T-helper 17 cell (primary cell): ENCODE data around the gene POU4F3. TPM values are rescaled to one million over a fixed set of nuclear protein-coding genes. Genes with fewer than 3 reads are reported as not detected.

Experiments used
- ATAC-seq: fragments of 150-1000 bp; cut with Tn5 transposase; 2 replicates; pipeline ENCODE4 v1.10.0; 2021; ENCODE audit warnings: mild to moderate bottlenecking, moderate library complexity
- DNase-seq, 3 donors: peaks; one replicate each; pipeline versions ENCODE4 v3.0.0 to v3.0.0-alpha.2; 2020 to 2021
- H3K9me3 ChIP-seq: one replicate; pipeline ENCODE4 v1.7.0; 2013; ENCODE audit warnings: low read length, mild to moderate bottlenecking; ENCODE audit not compliant: control insufficient read depth, poor library complexity, severe bottlenecking
- H3K27ac Mint-ChIP-seq: one replicate; pipeline ENCODE4 v1.8.0; 2022; ENCODE audit warnings: mild to moderate bottlenecking, moderate library complexity, mixed read lengths
- H3K27me3 Mint-ChIP-seq: one replicate; pipeline ENCODE4 v1.8.0; 2022; ENCODE audit warnings: mixed read lengths
- H3K36me3 Mint-ChIP-seq: one replicate; pipeline ENCODE4 v1.8.0; 2022; ENCODE audit warnings: low read depth, mixed read lengths
- H3K4me1 Mint-ChIP-seq: one replicate; pipeline ENCODE4 v1.8.0; 2022; ENCODE audit warnings: mild to moderate bottlenecking, mixed read lengths
- H3K4me3 Mint-ChIP-seq: one replicate; pipeline ENCODE4 v1.8.0; 2022; ENCODE audit warnings: mild to moderate bottlenecking, moderate library complexity, mixed read lengths
- total RNA-seq, 4 donors: library from RNA in 2 of 4; stranded (reverse) in 2 of 4; gene quantifications; one replicate each; pipeline ENCODE4 v1.2.3 and lab custom pipeline; 2022 to 2026

Gene POU4F3
- total RNA-seq, 2 donors from 2014 or later, result not detected

DNA sequence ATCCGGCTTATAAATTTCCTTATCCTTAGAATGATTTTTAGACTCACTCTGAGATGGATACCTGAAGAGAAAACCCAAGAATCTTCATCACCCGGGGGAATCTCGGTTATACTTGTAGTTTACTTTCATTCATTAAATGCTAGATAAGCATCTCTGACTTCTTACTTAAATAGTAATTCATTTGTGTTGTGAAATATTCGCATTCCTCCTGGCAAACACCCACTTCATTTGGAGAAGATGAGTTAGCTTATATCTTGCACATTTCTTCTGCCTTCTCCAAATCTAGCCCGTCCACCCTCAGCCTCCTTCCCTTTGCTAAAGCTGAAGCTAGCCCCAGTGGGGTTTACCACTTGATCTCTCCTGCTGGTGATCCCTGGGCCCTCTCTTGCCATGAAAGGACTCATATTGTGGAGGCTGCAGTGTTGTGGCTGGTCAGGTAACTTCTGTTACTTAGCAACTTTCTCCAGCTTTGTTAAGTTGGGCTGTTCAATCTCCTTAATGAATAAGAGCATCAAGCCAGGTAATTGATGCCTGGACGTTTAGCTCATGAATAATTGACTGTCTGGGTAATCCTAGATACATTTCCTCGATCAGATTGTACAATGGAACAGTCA lies 11.3 kb upstream of the POU4F3 start:
- H3K27ac Mint-ChIP-seq, result no peak overlapping the region
- no peaks in the 10 kb centered on the region for H3K36me3 Mint-ChIP-seq
- no peaks in the 10 kb centered on the region for H3K4me1 Mint-ChIP-seq
- H3K27me3 Mint-ChIP-seq, result peaks cover 36% of the 10 kb centered on the region
- DNase-seq, result no peak
- H3K4me3 Mint-ChIP-seq, result no peak overlapping the region
- H3K9me3 ChIP-seq, result no peaks in the 10 kb centered on the region
- no peak for ATAC-seq

- H3K27ac Mint-ChIP-seq, result no peak overlapping the region
- no peak for DNase-seq
- no peaks in the 10 kb centered on the region for H3K36me3 Mint-ChIP-seq
- no peak overlapping the region for H3K4me3 Mint-ChIP-seq
- no peak for ATAC-seq
- H3K27me3 Mint-ChIP-seq, result peaks cover 42% of the 10 kb centered on the region
- no peaks in the 10 kb centered on the region for H3K4me1 Mint-ChIP-seq
- H3K9me3 ChIP-seq, result no peaks in the 10 kb centered on the region
These were observed 10.7 kb upstream of the POU4F3 start for GRCh38 chr5:146327989-146328388.

DNA sequence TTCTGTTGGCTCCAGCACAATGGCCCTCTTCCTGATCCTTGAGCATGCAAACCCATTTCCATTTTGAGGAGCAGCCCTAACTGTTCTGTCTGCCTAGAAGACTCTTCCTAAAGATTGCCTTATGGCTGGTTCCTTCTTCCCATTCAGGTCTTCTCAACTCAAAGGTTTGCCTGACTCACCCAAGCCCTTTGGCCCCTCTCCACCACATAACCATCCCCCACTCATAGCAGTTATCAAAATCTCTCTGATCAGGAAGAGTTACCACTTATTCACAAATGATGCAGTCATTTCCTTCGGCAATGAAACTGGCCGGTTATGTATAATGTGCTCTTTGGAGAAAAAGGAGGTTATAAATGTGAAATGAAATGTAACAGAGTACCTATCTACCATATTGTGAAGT lies 8.9 kb upstream of the POU4F3 start:
- no peaks in the 10 kb centered on the region for H3K9me3 ChIP-seq
- Mint-ChIP-seq H3K36me3 (peaks cover 2% of the 10 kb centered on the region), H3K27me3 (peaks cover 59% of the 10 kb centered on the region), H3K4me3 (no peak overlapping the region), H3K27ac (no peak overlapping the region), H3K4me1 (no peaks in the 10 kb centered on the region)
- ATAC-seq, result no peak
- DNase-seq, result no peak

- Mint-ChIP-seq H3K27me3 (peaks cover 75% of the 10 kb centered on the region), H3K27ac (no peak overlapping the region), H3K36me3 (peaks cover 4% of the 10 kb centered on the region), H3K4me1 (no peaks in the 10 kb centered on the region), H3K4me3 (no peak overlapping the region)
- H3K9me3 ChIP-seq, result no peaks in the 10 kb centered on the region
- no peak for ATAC-seq
- DNase-seq, result no peak
These were observed 7.2 kb upstream of the POU4F3 start for GRCh38 chr5:146331423-146331822.

- peaks cover 6% of the 10 kb centered on the region for H3K36me3 Mint-ChIP-seq
- no peak for DNase-seq
- peaks cover 79% of the 10 kb centered on the region for H3K27me3 Mint-ChIP-seq
- H3K4me1 Mint-ChIP-seq, result peaks cover 5% of the 10 kb centered on the region
- no peak overlapping the region for H3K4me3 Mint-ChIP-seq
- no peak for ATAC-seq
- no peak overlapping the region for H3K27ac Mint-ChIP-seq
- no peaks in the 10 kb centered on the region for H3K9me3 ChIP-seq
These were observed 4.5 kb upstream of the POU4F3 start for GRCh38 chr5:146334074-146334533.

DNA sequence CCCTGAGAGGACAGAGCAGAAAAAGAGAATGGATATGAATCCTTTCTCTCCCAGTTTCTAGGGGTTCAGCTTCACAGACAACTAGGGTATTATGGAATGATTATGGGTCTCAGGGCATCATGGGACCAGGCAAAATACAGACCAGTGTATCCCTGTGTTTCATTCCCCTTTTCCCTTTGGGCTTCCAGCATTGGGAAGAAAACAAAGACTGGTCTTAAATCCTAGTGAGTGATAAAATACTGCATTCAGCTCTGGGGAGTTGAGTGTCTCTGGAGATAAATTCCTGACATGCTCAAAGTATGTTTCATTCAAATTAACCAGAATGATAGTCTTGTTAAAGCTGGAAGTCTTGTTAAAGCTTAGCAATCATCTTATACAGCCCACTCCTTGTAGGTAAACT lies 2.4 kb upstream of the POU4F3 start:
- Mint-ChIP-seq H3K36me3 (peaks cover 6% of the 10 kb centered on the region), H3K4me3 (no peak overlapping the region), H3K4me1 (peaks cover 7% of the 10 kb centered on the region), H3K27me3 (peaks cover 90% of the 10 kb centered on the region), H3K27ac (no peak overlapping the region)
- no peaks in the 10 kb centered on the region for H3K9me3 ChIP-seq
- DNase-seq (no peak), ATAC-seq (no peak)

- H3K4me3 Mint-ChIP-seq, result no peak overlapping the region
- H3K27ac Mint-ChIP-seq, result no peak overlapping the region
- DNase-seq (no peak), ATAC-seq (no peak)
- peaks cover 6% of the 10 kb centered on the region for H3K36me3 Mint-ChIP-seq
- H3K4me1 Mint-ChIP-seq, result peaks cover 7% of the 10 kb centered on the region
- no peaks in the 10 kb centered on the region for H3K9me3 ChIP-seq
- H3K27me3 Mint-ChIP-seq, result peaks cover 97% of the 10 kb centered on the region
These were observed 1.3 kb upstream of the POU4F3 start for GRCh38 chr5:146337264-146337904.

DNA sequence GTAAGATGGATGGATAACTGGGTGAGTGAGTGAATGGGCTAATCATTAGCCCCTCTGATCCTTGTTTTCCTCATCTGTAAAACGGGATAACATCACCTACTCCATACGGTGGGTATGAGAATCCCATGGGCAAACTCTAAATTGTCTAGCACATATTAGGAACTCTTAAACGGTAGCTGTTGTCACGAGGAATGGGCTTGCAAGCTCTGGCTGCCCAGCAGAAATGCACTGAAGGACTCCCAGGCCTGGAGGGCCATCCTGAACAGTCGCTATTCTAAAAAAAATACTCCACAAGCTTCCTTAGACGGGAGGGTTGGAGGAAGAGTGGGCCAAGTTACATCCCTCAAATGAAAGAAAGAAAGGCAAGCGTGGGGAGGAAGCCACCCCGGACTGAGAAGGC lies 711 bp upstream of the POU4F3 start:
- Mint-ChIP-seq H3K4me1 (peaks cover 7% of the 10 kb centered on the region), H3K4me3 (no peak overlapping the region), H3K36me3 (peaks cover 6% of the 10 kb centered on the region), H3K27ac (no peak overlapping the region), H3K27me3 (peaks cover 97% of the 10 kb centered on the region)
- DNase-seq (no peak), ATAC-seq (no peak)
- H3K9me3 ChIP-seq, result no peaks in the 10 kb centered on the region

GRCh38 chr5:146339715-146340259 lies 1.1 kb downstream of the POU4F3 start:
- H3K36me3 Mint-ChIP-seq, result peaks cover 3% of the 10 kb centered on the region
- no peaks in the 10 kb centered on the region for H3K9me3 ChIP-seq
- DNase-seq, result no peak
- H3K4me3 Mint-ChIP-seq, result no peak overlapping the region
- H3K27me3 Mint-ChIP-seq, result peaks cover 97% of the 10 kb centered on the region
- peaks cover 13% of the 10 kb centered on the region for H3K4me1 Mint-ChIP-seq
- no peak overlapping the region for H3K27ac Mint-ChIP-seq
- no peak for ATAC-seq

DNA sequence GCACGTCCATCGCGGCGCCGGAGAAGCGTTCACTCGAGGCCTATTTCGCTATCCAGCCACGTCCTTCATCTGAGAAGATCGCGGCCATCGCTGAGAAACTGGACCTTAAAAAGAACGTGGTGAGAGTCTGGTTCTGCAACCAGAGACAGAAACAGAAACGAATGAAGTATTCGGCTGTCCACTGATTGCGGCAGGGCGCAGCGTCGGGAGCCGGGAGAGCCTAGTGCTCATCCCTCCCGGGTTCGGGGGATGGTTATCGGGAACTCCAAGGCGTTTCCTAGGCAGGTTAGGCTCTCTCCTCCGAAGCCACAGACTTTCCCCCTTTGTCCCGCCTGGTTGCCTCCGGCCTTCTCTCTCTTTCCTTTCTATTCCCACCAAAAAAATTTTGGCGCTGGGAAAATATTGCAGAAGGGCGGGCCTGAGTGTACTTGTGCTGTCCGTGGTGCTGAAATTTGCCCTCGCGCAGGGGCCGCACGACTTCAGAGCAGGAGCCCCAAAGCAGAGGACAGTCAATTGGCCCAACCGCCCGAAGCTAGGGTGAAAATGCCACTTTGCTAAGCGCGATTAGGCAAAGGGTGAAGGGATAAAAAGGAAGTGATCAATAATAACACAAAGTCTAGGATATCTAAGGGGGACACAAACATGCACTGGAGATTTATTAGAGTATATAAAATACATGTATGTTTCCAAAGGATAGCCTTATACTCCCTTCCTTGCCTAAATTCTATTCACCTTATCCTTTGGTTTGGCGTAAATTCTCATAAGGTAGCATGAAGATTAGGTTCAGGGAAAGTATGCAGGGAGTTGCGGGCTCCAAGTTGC lies 1.8 kb downstream of the POU4F3 start:
- Mint-ChIP-seq H3K36me3 (peaks cover 5% of the 10 kb centered on the region), H3K4me3 (no peak overlapping the region), H3K4me1 (peaks cover 17% of the 10 kb centered on the region), H3K27ac (no peak overlapping the region), H3K27me3 (peaks cover 96% of the 10 kb centered on the region)
- no peaks in the 10 kb centered on the region for H3K9me3 ChIP-seq
- no peak for DNase-seq
- no peak for ATAC-seq

DNA sequence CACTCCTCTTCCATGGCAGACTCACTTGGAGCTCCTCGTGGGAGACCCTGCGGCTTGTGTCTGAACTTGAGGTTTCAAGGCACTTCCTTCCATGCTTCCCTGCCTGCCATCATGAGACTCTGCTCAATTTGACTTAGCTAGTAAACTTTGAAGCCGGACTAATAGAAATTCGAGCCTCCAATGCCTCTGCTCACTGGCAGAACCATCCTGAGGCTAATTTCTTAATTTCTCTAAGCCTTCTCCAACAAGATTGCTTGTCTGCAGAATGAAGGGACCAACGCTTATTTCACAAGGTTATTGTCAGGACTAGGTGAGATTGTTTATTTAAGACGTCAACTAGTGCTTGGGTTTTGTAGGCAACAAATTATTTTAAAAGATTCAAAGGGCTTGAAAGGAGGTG lies 3.2 kb downstream of the POU4F3 start:
- no peak for DNase-seq
- Mint-ChIP-seq H3K4me3 (no peak overlapping the region), H3K4me1 (peaks cover 27% of the 10 kb centered on the region), H3K36me3 (peaks cover 5% of the 10 kb centered on the region), H3K27ac (no peak overlapping the region), H3K27me3 (peaks cover 96% of the 10 kb centered on the region)
- no peak for ATAC-seq
- no peaks in the 10 kb centered on the region for H3K9me3 ChIP-seq

- no peaks in the 10 kb centered on the region for H3K9me3 ChIP-seq
- Mint-ChIP-seq H3K27me3 (peaks cover 94% of the 10 kb centered on the region), H3K4me3 (no peak overlapping the region), H3K36me3 (peaks cover 5% of the 10 kb centered on the region), H3K4me1 (peaks cover 25% of the 10 kb centered on the region), H3K27ac (no peak overlapping the region)
- ATAC-seq (no peak), DNase-seq (no peak)
These were observed 3.9 kb downstream of the POU4F3 start for GRCh38 chr5:146342519-146342881.
